Natural killer cell (primary cell): ENCODE data around the gene EPN3. TPM values are rescaled to one million over a fixed set of nuclear protein-coding genes. Genes with fewer than 3 reads are reported as not detected.

Experiments
- ATAC-seq, 3 donors: fragments of 150-1000 bp in 2 of 3; fragments of 200-7000 bp in 1 of 3; cut with Tn5 transposase; 1 replicate in 1 of 3; 2 replicates in 2 of 3; pipeline ENCODE4 v1.10.0; 2021; ENCODE audit warnings: mild to moderate bottlenecking in 2 of 3, moderate library complexity in 2 of 3
- DNase-seq, 2 donors: peaks; one replicate each; pipeline versions ENCODE4 v3.0.0 to v3.0.0-alpha.2; 2013 to 2021; ENCODE audit warnings: mixed read lengths in 1 of 2
- H3K27ac ChIP-seq: one replicate; pipeline ENCODE4 v1.5.1; 2013; ENCODE audit warnings: mild to moderate bottlenecking, low read length
- H3K27me3 ChIP-seq: one replicate; pipeline ENCODE4 v1.6.1; 2013; ENCODE audit warnings: low read length; ENCODE audit not compliant: control insufficient read depth, insufficient read depth
- H3K36me3 ChIP-seq: one replicate; pipeline ENCODE4 v1.6.1; 2013; ENCODE audit warnings: low read length; ENCODE audit not compliant: control insufficient read depth, insufficient read depth
- H3K4me1 ChIP-seq: one replicate; pipeline ENCODE4 v1.6.1; 2013; ENCODE audit warnings: low read length; ENCODE audit not compliant: control insufficient read depth, insufficient read depth
- H3K4me3 ChIP-seq: one replicate; pipeline ENCODE4 v1.5.1; 2013; ENCODE audit warnings: low read length
- H3K9me3 ChIP-seq: one replicate; pipeline ENCODE4 v1.6.1; 2013; ENCODE audit warnings: low read length; ENCODE audit not compliant: control insufficient read depth, insufficient read depth
- H3K27ac Mint-ChIP-seq, 2 donors: one replicate each; pipeline ENCODE4 v1.8.0; 2022; ENCODE audit warnings: mild to moderate bottlenecking in 2 of 2, mixed read lengths in 2 of 2, moderate library complexity in 1 of 2
- H3K27me3 Mint-ChIP-seq, 2 donors: one replicate each; pipeline ENCODE4 v1.8.0; 2022; ENCODE audit warnings: low read depth in 2 of 2, mixed read lengths in 2 of 2
- H3K36me3 Mint-ChIP-seq: one replicate; pipeline ENCODE4 v1.8.0; 2022; ENCODE audit warnings: mixed read lengths
- H3K4me1 Mint-ChIP-seq, 2 donors: one replicate each; pipeline ENCODE4 v1.8.0; 2022; ENCODE audit warnings: mixed read lengths in 2 of 2
- H3K4me3 Mint-ChIP-seq: one replicate; pipeline ENCODE4 v1.8.0; 2022; ENCODE audit warnings: mild to moderate bottlenecking, moderate library complexity, mixed read lengths
- H3K9me3 Mint-ChIP-seq, 2 donors: one replicate each; pipeline ENCODE4 v1.8.0; 2022; ENCODE audit warnings: mixed read lengths in 2 of 2
- WGBS: methylation state at CpG from one replicate; pipeline ENCODE4 v1.1.7; 2013; ENCODE audit warnings: missing lambda C conversion rate; ENCODE audit not compliant: insufficient coverage; 5-methylcytosine and 5-hydroxymethylcytosine counted together
- intact Hi-C: fragments of 100-400 bp; cut with micrococcal nuclease; formaldehyde crosslinking; loops from one replicate; pipeline ENCODE4 v1.14.2; 2022
- total RNA-seq, 4 donors: library from RNA; stranded (reverse); fragments of 120-200 nt in 1 of 4; gene quantifications; one replicate each; pipeline versions ENCODE4 v1.2.3 to v1.2.4, GENCODE V29; 2013 to 2022
- TF ChIP-seq, protein P1 (sequence below): fragments of 200-600 bp; IDR thresholded peaks from one replicate; pipeline ENCODE4 v1.8.0; 2022; ENCODE audit warnings: antibody characterized with exemption

The EPN3 gene
- total RNA-seq, 3 donors from 2014 or later (not counting 1 experiment from before 2014, with no cell fraction given) = not detected

DNA sequence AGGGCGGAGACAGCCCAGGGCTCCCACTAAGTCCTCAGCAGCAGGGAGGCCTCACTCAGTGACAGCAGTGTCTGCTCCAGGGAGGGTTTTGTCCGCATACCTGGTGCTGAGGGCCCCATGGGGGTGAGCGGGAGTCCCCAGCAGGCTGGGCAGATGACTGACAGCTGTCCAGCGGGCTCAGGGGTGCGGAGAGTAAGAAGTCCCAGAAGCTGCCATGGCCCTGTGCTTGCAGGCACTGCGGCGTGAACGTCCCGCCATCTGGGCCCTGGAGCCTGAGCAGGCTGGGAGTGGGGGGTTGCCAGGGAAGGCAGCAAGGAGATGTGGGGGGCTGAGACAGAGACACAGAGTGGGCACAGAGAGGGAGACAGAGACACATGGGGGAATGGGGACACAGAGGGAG, 48.1 kb downstream of the EPN3 start:
- TF ChIP-seq, protein P1, sequence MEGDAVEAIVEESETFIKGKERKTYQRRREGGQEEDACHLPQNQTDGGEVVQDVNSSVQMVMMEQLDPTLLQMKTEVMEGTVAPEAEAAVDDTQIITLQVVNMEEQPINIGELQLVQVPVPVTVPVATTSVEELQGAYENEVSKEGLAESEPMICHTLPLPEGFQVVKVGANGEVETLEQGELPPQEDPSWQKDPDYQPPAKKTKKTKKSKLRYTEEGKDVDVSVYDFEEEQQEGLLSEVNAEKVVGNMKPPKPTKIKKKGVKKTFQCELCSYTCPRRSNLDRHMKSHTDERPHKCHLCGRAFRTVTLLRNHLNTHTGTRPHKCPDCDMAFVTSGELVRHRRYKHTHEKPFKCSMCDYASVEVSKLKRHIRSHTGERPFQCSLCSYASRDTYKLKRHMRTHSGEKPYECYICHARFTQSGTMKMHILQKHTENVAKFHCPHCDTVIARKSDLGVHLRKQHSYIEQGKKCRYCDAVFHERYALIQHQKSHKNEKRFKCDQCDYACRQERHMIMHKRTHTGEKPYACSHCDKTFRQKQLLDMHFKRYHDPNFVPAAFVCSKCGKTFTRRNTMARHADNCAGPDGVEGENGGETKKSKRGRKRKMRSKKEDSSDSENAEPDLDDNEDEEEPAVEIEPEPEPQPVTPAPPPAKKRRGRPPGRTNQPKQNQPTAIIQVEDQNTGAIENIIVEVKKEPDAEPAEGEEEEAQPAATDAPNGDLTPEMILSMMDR = no peak
- Histone ChIP-seq H3K27me3 (no peaks in the 10 kb centered on the region), H3K4me3 (no peak overlapping the region), H3K36me3 (no peaks in the 10 kb centered on the region), H3K9me3 (no peaks in the 10 kb centered on the region), H3K27ac (no peak overlapping the region), H3K4me1 (no peaks in the 10 kb centered on the region)
- Mint-ChIP-seq H3K27me3 (peaks cover 0 to 23% of the 10 kb centered on the region in 2 donors), H3K36me3 (no peaks in the 10 kb centered on the region), H3K4me1 (no peaks in the 10 kb centered on the region), H3K4me3 (no peak overlapping the region), H3K9me3 (no peaks in the 10 kb centered on the region), H3K27ac (no peak overlapping the region)
- ATAC-seq (no peak), DNase-seq (no peak)
- intact Hi-C loops = no loop called here
- WGBS = 95% methylated on average over 9 of the region's 9 CpGs

DNA sequence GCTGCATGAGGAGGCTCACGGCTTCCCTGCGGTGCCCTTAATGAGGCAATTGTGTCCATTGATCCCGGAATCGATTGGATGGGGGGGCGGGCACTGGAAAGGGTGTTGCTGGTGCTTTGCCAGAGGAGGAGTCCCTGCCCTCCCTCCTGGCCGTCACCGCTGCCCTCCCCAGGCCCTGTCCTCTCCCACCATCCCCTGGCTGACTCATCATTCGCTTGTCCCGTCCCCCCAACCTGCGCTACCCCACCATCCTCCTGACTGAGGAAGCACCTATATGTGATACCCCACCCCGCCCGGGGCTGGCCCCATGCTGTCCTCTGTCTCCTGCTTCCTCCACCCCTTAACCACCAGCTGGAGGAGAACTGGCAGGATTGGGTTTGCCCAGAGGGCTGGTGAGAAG, 48.8 kb downstream of the EPN3 start:
- H3K27me3 Mint-ChIP-seq = peaks cover 0 to 23% of the 10 kb centered on the region in 2 donors
- no peak overlapping the region for H3K27ac Mint-ChIP-seq
- TF ChIP-seq, protein P1 = no peak
- H3K9me3 Mint-ChIP-seq = no peaks in the 10 kb centered on the region
- DNase-seq (no peak), ATAC-seq (no peak)
- no peaks in the 10 kb centered on the region for H3K36me3 Mint-ChIP-seq
- 83% methylated on average over 12 of the region's 12 CpGs for WGBS
- H3K36me3 ChIP-seq = no peaks in the 10 kb centered on the region
- H3K4me3 Mint-ChIP-seq = no peak overlapping the region
- no peaks in the 10 kb centered on the region for H3K27me3 ChIP-seq
- H3K9me3 ChIP-seq = no peaks in the 10 kb centered on the region
- no peaks in the 10 kb centered on the region for H3K4me1 ChIP-seq
- no peak overlapping the region for H3K27ac ChIP-seq
- intact Hi-C loops = no loop called here
- no peak overlapping the region for H3K4me3 ChIP-seq
- no peaks in the 10 kb centered on the region for H3K4me1 Mint-ChIP-seq

DNA sequence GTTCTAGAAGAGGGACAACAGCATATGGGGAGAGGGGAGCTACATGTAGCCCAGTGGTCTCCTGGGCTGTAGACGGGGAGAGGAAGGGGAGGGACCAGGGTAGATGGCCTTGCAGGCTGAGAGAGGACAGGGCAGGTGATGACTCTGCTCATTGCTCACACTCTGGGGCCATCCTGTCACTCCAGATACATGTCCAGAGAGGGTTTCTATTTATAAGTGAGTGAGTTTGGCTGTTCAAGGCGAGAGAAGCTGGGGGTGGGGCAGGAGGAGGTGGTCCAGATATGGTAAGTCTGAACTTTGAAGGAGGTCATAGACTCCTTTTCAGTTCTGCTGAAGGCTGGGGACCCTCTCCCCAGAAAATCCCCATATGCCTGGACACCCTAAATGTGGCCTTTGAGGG, 50.2 kb downstream of the EPN3 start:
- Mint-ChIP-seq H3K9me3 (no peaks in the 10 kb centered on the region), H3K4me1 (no peaks in the 10 kb centered on the region), H3K27me3 (peaks cover 0 to 20% of the 10 kb centered on the region in 2 donors), H3K36me3 (no peaks in the 10 kb centered on the region), H3K4me3 (no peak overlapping the region), H3K27ac (no peak overlapping the region)
- no peak for DNase-seq
- Histone ChIP-seq H3K4me1 (no peaks in the 10 kb centered on the region), H3K36me3 (no peaks in the 10 kb centered on the region), H3K27ac (no peak overlapping the region), H3K9me3 (no peaks in the 10 kb centered on the region), H3K27me3 (no peaks in the 10 kb centered on the region), H3K4me3 (no peak overlapping the region)
- ATAC-seq = no peak
- intact Hi-C loops = no loop called here
- TF ChIP-seq, protein P1 = no peak
- 78% methylated on average over 2 of the region's 2 CpGs for WGBS

DNA sequence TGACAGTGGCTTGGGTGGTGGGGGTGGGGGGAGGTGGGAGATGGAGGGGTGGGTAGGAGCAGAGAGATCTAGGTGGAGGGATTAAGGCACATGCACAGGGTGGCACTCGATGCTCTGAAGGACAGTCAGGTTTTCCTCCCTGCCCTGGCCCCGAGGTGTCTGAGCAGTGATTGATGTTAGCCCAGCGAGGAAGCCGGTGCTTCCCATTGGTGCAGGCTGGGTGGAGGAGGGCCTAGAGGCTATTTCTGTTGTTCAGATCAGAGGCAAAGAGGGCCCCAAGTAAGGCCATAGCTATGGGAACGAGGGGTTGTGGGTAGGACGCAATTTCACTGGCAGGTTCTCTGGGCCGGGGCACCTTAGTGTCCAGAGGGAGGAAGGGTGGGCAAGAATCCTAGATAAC, 51.1 kb downstream of the EPN3 start:
- Mint-ChIP-seq H3K4me1 (no peaks in the 10 kb centered on the region), H3K27ac (no peak overlapping the region), H3K9me3 (no peaks in the 10 kb centered on the region), H3K27me3 (peaks cover 0 to 20% of the 10 kb centered on the region in 2 donors), H3K36me3 (no peaks in the 10 kb centered on the region), H3K4me3 (no peak overlapping the region)
- Histone ChIP-seq H3K9me3 (no peaks in the 10 kb centered on the region), H3K27me3 (no peaks in the 10 kb centered on the region), H3K36me3 (no peaks in the 10 kb centered on the region), H3K4me3 (no peak overlapping the region), H3K27ac (no peak overlapping the region), H3K4me1 (no peaks in the 10 kb centered on the region)
- intact Hi-C loops = no loop called here
- DNase-seq = no peak
- ATAC-seq = no peak
- TF ChIP-seq, protein P1 = no peak
- 58% methylated on average over 7 of the region's 7 CpGs for WGBS
